ENCODE measurements around the gene THBS3.
"Not testable (repeated sequence)": the region's sequence is repeated elsewhere in the genome, so short reads cannot be mapped to it uniquely, and the experiment has no call there.

Gene THBS3

GRCh38 chr1:155191904-155192303 lies 15.8 kb downstream of the THBS3 start:
- no peaks in the 10 kb centered on the region for H3K9me3 Mint-ChIP-seq
- DNase-seq, result no peak
- peaks cover 5% of the 10 kb centered on the region for H3K36me3 Mint-ChIP-seq (ENCODE audit: low read depth)
- TF ChIP-seq, protein P1, sequence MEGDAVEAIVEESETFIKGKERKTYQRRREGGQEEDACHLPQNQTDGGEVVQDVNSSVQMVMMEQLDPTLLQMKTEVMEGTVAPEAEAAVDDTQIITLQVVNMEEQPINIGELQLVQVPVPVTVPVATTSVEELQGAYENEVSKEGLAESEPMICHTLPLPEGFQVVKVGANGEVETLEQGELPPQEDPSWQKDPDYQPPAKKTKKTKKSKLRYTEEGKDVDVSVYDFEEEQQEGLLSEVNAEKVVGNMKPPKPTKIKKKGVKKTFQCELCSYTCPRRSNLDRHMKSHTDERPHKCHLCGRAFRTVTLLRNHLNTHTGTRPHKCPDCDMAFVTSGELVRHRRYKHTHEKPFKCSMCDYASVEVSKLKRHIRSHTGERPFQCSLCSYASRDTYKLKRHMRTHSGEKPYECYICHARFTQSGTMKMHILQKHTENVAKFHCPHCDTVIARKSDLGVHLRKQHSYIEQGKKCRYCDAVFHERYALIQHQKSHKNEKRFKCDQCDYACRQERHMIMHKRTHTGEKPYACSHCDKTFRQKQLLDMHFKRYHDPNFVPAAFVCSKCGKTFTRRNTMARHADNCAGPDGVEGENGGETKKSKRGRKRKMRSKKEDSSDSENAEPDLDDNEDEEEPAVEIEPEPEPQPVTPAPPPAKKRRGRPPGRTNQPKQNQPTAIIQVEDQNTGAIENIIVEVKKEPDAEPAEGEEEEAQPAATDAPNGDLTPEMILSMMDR (IDR thresholded peaks at IDR 0.05), result no peak
- peak overlapping the region; percentile 95 for H3K27ac Mint-ChIP-seq
- H3K27me3 Mint-ChIP-seq (ENCODE audit: low read depth, poor library complexity), result peaks cover 3% of the 10 kb centered on the region
- no peak overlapping the region for H3K4me3 Mint-ChIP-seq
- H3K4me1 Mint-ChIP-seq, result peaks cover 54% of the 10 kb centered on the region

DNA sequence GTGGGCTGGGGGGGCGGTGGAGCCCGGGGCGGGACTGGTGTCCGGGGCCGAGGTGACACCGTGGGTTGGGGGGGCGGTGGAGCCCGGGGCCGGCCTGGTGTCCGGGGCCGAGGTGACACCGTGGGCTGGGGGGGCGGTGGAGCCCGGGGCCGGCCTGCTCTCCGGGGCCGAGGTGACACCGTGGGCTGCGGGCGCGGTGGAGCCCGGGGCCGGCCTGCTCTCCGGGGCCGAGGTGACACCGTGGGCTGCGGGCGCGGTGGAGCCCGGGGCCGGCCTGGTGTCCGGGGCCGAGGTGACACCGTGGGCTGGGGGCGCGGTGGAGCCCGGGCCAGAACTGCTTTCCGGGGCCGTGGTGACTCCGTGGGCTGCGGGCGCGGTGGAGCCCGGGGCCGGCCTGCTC lies 17.8 kb downstream of the THBS3 start:
- DNase-seq; H3K4me3 Mint-ChIP-seq; H3K27ac Mint-ChIP-seq; H3K9me3 Mint-ChIP-seq; H3K27me3 Mint-ChIP-seq (ENCODE audit: low read depth, poor library complexity); H3K36me3 Mint-ChIP-seq (ENCODE audit: low read depth): not testable (repeated sequence)
- H3K4me1 Mint-ChIP-seq, result peaks cover 49% of the 10 kb centered on the region

GRCh38 chr1:155188268-155188667 lies 19.4 kb downstream of the THBS3 start:
- DNase-seq, result no peak
- TF ChIP-seq, protein P1 (IDR thresholded peaks at IDR 0.05), result no peak

GRCh38 chr1:155187456-155187891 lies 20.2 kb downstream of the THBS3 start:
- Mint-ChIP-seq H3K27ac (peak overlapping the region; percentile 96), H3K4me3 (no peak overlapping the region), H3K4me1 (peaks cover 33% of the 10 kb centered on the region), H3K27me3 (ENCODE audit: low read depth, poor library complexity) (peaks cover 7% of the 10 kb centered on the region), H3K36me3 (ENCODE audit: low read depth) (peaks cover under 1% of the 10 kb centered on the region), H3K9me3 (no peaks in the 10 kb centered on the region)
- DNase-seq, result no peak
- TF ChIP-seq, protein P1 (IDR thresholded peaks at IDR 0.05), result no peak

More at GRCh38 chr1:155188268-155188667, 19.4 kb downstream of the THBS3 start:
- peaks cover 5% of the 10 kb centered on the region for H3K27me3 Mint-ChIP-seq (ENCODE audit: low read depth, poor library complexity)
- peak overlapping the region; percentile 96 for H3K27ac Mint-ChIP-seq
- H3K36me3 Mint-ChIP-seq (ENCODE audit: low read depth), result no peaks in the 10 kb centered on the region
- no peaks in the 10 kb centered on the region for H3K9me3 Mint-ChIP-seq
- H3K4me3 Mint-ChIP-seq, result no peak overlapping the region
- peaks cover 37% of the 10 kb centered on the region for H3K4me1 Mint-ChIP-seq

DNA sequence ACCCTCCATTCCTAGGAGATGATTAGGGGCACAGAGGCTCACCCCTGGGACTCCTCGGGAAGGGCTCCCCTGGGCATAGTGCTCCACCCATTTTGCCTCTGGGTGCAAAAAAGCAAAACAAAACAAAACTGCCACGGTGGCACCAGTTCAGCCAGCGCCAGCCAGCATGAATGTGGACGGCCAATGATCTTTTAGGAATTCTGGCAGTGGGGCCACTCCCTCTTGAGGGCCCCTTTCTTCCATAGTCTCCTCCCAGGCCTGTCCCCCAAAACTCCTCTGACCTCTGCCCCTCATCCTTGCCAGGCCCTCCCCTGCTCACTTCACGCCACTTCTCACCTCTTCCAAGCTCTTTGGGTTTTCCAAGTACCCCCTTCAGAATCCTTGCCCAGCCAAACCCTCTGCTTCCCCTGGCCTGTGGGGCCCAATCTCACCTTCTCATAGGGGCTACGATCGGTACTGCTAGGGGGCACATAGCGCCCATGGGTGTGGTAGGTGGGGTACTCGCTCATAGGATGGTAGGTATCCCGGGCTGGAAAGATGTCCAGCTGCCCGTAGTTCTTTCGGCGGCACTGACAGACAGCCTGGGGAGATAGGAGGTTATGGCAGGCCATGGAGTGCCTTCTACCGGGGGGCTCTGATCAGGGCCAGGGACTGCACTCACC lies 20.8 kb downstream of the THBS3 start:
- H3K36me3 Mint-ChIP-seq (ENCODE audit: low read depth), result peaks cover 5% of the 10 kb centered on the region
- no peak for DNase-seq
- no peak overlapping the region for H3K4me3 Mint-ChIP-seq
- H3K27me3 Mint-ChIP-seq (ENCODE audit: low read depth, poor library complexity), result peaks cover 7% of the 10 kb centered on the region
- H3K27ac Mint-ChIP-seq, result peak overlapping the region; percentile 14
- no peaks in the 10 kb centered on the region for H3K9me3 Mint-ChIP-seq
- TF ChIP-seq, protein P1 (IDR thresholded peaks at IDR 0.05), result no peak
- peaks cover 28% of the 10 kb centered on the region for H3K4me1 Mint-ChIP-seq

DNA sequence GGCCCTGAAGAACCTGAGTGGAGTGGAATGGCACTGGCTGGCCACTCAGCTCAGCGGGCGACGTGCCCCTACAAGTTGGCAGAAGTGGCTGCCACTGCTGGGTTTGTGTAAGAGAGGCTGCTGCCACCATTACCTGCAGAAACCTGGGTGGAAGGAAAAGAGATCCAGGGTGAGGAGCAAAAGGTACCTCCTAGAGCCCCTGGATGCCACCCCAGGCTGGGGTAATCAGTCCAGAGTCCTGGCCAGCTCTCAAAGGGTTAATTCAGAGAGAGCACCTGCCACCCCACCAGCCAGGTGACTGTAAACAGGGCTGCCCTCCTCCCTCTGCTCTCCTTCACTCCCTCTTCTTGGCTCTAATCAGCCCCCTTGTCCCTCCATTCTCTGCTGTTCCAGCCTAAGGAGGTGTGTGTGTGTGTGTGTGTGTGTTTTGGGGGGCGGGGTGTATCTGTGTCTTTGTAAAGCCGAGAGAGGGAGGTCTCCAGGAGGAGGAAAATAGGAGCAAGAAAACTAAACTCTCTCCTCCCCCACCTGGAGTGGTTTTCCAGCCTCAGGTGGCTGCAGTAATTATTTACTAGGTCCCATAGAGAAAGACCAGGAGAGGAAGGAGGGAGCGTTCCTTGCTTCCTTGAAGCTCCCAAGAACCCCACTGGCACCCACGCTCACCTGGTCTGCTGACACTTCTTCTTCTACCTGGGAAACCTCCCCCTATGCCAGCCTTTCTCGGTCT lies 21.5 kb downstream of the THBS3 start:
- peaks cover 7% of the 10 kb centered on the region for H3K27me3 Mint-ChIP-seq (ENCODE audit: low read depth, poor library complexity)
- H3K36me3 Mint-ChIP-seq (ENCODE audit: low read depth), result peaks cover 12% of the 10 kb centered on the region
- H3K27ac Mint-ChIP-seq, result peak overlapping the region; percentile 50

More for the DNA sequence above, 21.5 kb downstream of the THBS3 start:
- H3K9me3 Mint-ChIP-seq, result no peaks in the 10 kb centered on the region
- peaks cover 27% of the 10 kb centered on the region for H3K4me1 Mint-ChIP-seq
- no peak overlapping the region for H3K4me3 Mint-ChIP-seq
- no peak for DNase-seq
- TF ChIP-seq, protein P1 (IDR thresholded peaks at IDR 0.05), result no peak
